Urothelium cell line (cell line): ENCODE data around the gene GABARAPL1.
"Not testable (repeated sequence)": the region's sequence is repeated elsewhere in the genome, so short reads cannot be mapped to it uniquely, and the experiment has no call there.

Experiments used
- DNase-seq: peaks from one replicate; pipeline ENCODE4 v3.0.0; 2011; ENCODE audit warnings: low spot score, mixed read lengths
- FAIRE-seq: peaks from 2 replicates; lab custom pipeline; 2011; peaks lifted over from hg19 to GRCh38; lab: Jason Lieb, UNC

The GABARAPL1 gene

GRCh38 chr12:10212739-10213131 is at the start of gene GABARAPL1:
Gene GABARAPL1 (plus strand): TSS chr12:10212877. CDS start chr12:10213130, 253 bp downstream.
- FAIRE-seq = peak; percentile 56
- DNase-seq = peak; percentile 90

GRCh38 chr12:10163084-10163483 is 49.6 kb upstream of the GABARAPL1 start:
- DNase-seq (no peak), FAIRE-seq (no peak)

GRCh38 chr12:10165421-10165820 is 47.3 kb upstream of the GABARAPL1 start:
- no peak for DNase-seq
- FAIRE-seq = no peak

- FAIRE-seq (no peak), DNase-seq (no peak)
Observed at GRCh38 chr12:10167599-10167998, 45.1 kb upstream of the GABARAPL1 start.

- FAIRE-seq (no peak), DNase-seq (no peak)
Observed at GRCh38 chr12:10169104-10169503, 43.6 kb upstream of the GABARAPL1 start.

GRCh38 chr12:10170216-10170615 is 42.5 kb upstream of the GABARAPL1 start:
- FAIRE-seq = no peak
- DNase-seq = no peak

- no peak for DNase-seq
- FAIRE-seq = no peak
Observed at GRCh38 chr12:10171973-10172728, 40.5 kb upstream of the GABARAPL1 start, which contains the start of gene OLR1. Gene OLR1 (minus strand): TSS chr12:10172132. CDS start chr12:10172077, 55 bp downstream.

GRCh38 chr12:10174986-10175614 is 37.6 kb upstream of the GABARAPL1 start:
- no peak for DNase-seq
- FAIRE-seq = peak; percentile 20

- FAIRE-seq (no peak), DNase-seq (no peak)
Observed at GRCh38 chr12:10175846-10176636, 36.6 kb upstream of the GABARAPL1 start.

GRCh38 chr12:10178821-10179220 is 33.9 kb upstream of the GABARAPL1 start, which contains the start of gene TMEM52B:
Gene TMEM52B (plus strand): TSS chr12:10179032. CDS start chr12:10179575, 543 bp downstream.
- FAIRE-seq (no peak), DNase-seq (no peak)

- FAIRE-seq = no peak
- DNase-seq = no peak
Observed at GRCh38 chr12:10179776-10180181, 32.9 kb upstream of the GABARAPL1 start.

GRCh38 chr12:10182354-10183049 is 30.2 kb upstream of the GABARAPL1 start:
- peak; percentile 42 for FAIRE-seq

GRCh38 chr12:10184261-10184843 is 28.3 kb upstream of the GABARAPL1 start:
- FAIRE-seq (no peak), DNase-seq (no peak)

More at GRCh38 chr12:10182354-10183049, 30.2 kb upstream of the GABARAPL1 start:
- no peak for DNase-seq

- DNase-seq (no peak), FAIRE-seq (no peak)
Observed at GRCh38 chr12:10186299-10186698, 26.4 kb upstream of the GABARAPL1 start.

- DNase-seq, FAIRE-seq: not testable (repeated sequence)
Observed at GRCh38 chr12:10186958-10187357, 25.7 kb upstream of the GABARAPL1 start.

GRCh38 chr12:10189653-10190052 is 23.0 kb upstream of the GABARAPL1 start:
- FAIRE-seq (no peak), DNase-seq (no peak)

- peak; percentile 83 for DNase-seq
- FAIRE-seq = peak; percentile 89
Observed at GRCh38 chr12:10190558-10191388, 21.9 kb upstream of the GABARAPL1 start.

- FAIRE-seq (no peak), DNase-seq (peak; percentile 38)
Observed at GRCh38 chr12:10191865-10192264, 20.8 kb upstream of the GABARAPL1 start.

GRCh38 chr12:10194160-10194670 is 18.5 kb upstream of the GABARAPL1 start:
- DNase-seq = no peak
- FAIRE-seq = no peak
